ENCODE measurements around the gene MEDAG.

The MEDAG gene

GRCh38 chr13:30972888-30973377 is 66.9 kb downstream of the MEDAG start:
- peaks cover 3% of the 10 kb centered on the region for H3K4me1 Mint-ChIP-seq
- no peaks in the 10 kb centered on the region for H3K27me3 Mint-ChIP-seq (ENCODE audit: low read depth)
- H3K4me3 Mint-ChIP-seq: no peak overlapping the region
- H3K36me3 Mint-ChIP-seq (ENCODE audit: low read depth): no peaks in the 10 kb centered on the region
- H3K9me3 Mint-ChIP-seq: no peaks in the 10 kb centered on the region
- no peak for TF ChIP-seq CTCF (IDR thresholded peaks at IDR 0.05; ENCODE audit: unreplicated experiment in 3 of 3)
- no peak overlapping the region for H3K27ac Mint-ChIP-seq

GRCh38 chr13:30974350-30974749 is 68.3 kb downstream of the MEDAG start:
- H3K27me3 Mint-ChIP-seq (ENCODE audit: low read depth): no peaks in the 10 kb centered on the region
- no peaks in the 10 kb centered on the region for H3K36me3 Mint-ChIP-seq (ENCODE audit: low read depth)
- TF ChIP-seq CTCF (IDR thresholded peaks at IDR 0.05; ENCODE audit: unreplicated experiment in 3 of 3): no peak
- no peak overlapping the region for H3K4me3 Mint-ChIP-seq
- H3K4me1 Mint-ChIP-seq: peaks cover 3% of the 10 kb centered on the region
- no peaks in the 10 kb centered on the region for H3K9me3 Mint-ChIP-seq
- no peak overlapping the region for H3K27ac Mint-ChIP-seq

All from nephron (organoid).